GM19328 (cell line): Measurements from ENCODE around the gene SDR9C7.
"Not testable (repeated sequence)": the region's sequence is repeated elsewhere in the genome, so short reads cannot be mapped to it uniquely, and the experiment has no call there.

Source experiments
- ATAC-seq: cut with Tn5 transposase; IDR thresholded peaks from one replicate; pipeline ENCODE4 v1.9.1; 2021; ENCODE audit warnings: mild to moderate bottlenecking, moderate library complexity; ENCODE audit not compliant: unreplicated experiment

Gene SDR9C7

GRCh38 chr12:56933826-56934625 lies at the start of gene SDR9C7:
SDR9C7 (minus strand) TSS chr12:56934408; CDS start chr12:56934261, 147 bp downstream.
- ATAC-seq = no peak

- ATAC-seq = no peak
These were observed 49.2 kb upstream of the SDR9C7 start for GRCh38 chr12:56983386-56983785.

GRCh38 chr12:56982578-56983236 lies 48.5 kb upstream of the SDR9C7 start:
- ATAC-seq = not testable (repeated sequence)

- no peak for ATAC-seq
These were observed 46.8 kb upstream of the SDR9C7 start for GRCh38 chr12:56980941-56981530.

- ATAC-seq = no peak
These were observed 46.1 kb upstream of the SDR9C7 start for GRCh38 chr12:56980268-56980667.

GRCh38 chr12:56979628-56980027 lies 45.4 kb upstream of the SDR9C7 start:
- no peak for ATAC-seq

GRCh38 chr12:56978397-56979138 lies 44.4 kb upstream of the SDR9C7 start:
- no peak for ATAC-seq

GRCh38 chr12:56977361-56977760 lies 43.2 kb upstream of the SDR9C7 start:
- ATAC-seq = not testable (repeated sequence)

GRCh38 chr12:56974224-56974623 lies 40.0 kb upstream of the SDR9C7 start:
- ATAC-seq = not testable (repeated sequence)

- not testable (repeated sequence) for ATAC-seq
These were observed 34.7 kb upstream of the SDR9C7 start for GRCh38 chr12:56968910-56969309.

GRCh38 chr12:56965997-56966642 lies 31.9 kb upstream of the SDR9C7 start:
- ATAC-seq = not testable (repeated sequence)

GRCh38 chr12:56965124-56965523 lies 30.9 kb upstream of the SDR9C7 start:
- ATAC-seq = not testable (repeated sequence)

- ATAC-seq = not testable (repeated sequence)
These were observed 29.3 kb upstream of the SDR9C7 start for GRCh38 chr12:56963557-56963956.

- ATAC-seq = not testable (repeated sequence)
These were observed 28.0 kb upstream of the SDR9C7 start for GRCh38 chr12:56962247-56962646.

GRCh38 chr12:56958422-56958821 lies 24.2 kb upstream of the SDR9C7 start:
- ATAC-seq = no peak

- no peak for ATAC-seq
These were observed 23.2 kb upstream of the SDR9C7 start, which contains the start of gene RDH16 for GRCh38 chr12:56957229-56958052. RDH16 (minus strand) TSS chr12:56957608; CDS start chr12:56957462, 146 bp downstream.

- ATAC-seq = no peak
These were observed 21.5 kb upstream of the SDR9C7 start for GRCh38 chr12:56955631-56956256.

GRCh38 chr12:56954958-56955355 lies 20.7 kb upstream of the SDR9C7 start:
- no peak for ATAC-seq
